ENCODE data around the gene MTMR1. TPM values are rescaled to one million over a fixed set of nuclear protein-coding genes. Genes with fewer than 3 reads are reported as not detected.
A peak's percentile ranks its signal among the peaks of the same experiment; 100 is the strongest.

Gene MTMR1
- total RNA-seq, 1 donor from 2014 or later, result 28.4 TPM

DNA sequence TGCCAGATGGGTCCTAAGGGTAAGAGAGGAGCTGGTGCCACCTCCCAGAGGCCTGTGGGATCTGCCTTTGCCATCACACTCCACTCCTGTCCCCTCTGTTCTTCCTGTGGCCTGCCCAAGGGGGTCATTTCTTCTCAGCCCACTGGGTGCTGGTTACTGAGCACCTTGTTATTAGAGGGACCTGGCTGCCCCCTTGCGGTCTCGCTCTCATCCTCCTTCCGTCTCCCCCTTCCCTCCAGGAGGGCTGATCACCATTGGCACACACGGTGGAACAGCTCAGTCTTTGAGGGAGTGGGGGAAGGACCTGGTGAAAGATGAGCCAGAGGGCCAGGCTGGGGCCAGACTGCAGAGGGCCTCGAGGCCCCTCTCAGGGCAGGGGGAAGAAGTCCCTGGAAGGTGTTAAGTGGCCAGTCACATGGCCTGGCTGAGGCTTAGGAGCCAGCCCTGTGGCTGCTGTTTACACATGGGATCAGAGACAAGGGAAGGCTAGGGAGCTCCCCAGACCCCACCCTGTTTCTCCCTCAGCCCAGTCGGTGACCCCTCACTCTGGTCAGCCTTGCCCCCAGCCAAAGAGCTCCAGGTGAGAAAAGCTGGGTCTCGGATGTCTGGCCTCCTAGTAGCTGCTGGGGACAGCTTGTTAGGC lies 68.1 kb downstream of the MTMR1 start:
- H3K27me3 Mint-ChIP-seq, result no peaks in the 10 kb centered on the region
- H3K36me3 Mint-ChIP-seq (ENCODE audit: insufficient read depth), result peaks cover 8% of the 10 kb centered on the region
- no peak overlapping the region for H3K27ac Mint-ChIP-seq
- peaks cover 4% of the 10 kb centered on the region for H3K9me3 Mint-ChIP-seq (ENCODE audit: low read depth)
- H3K4me3 Mint-ChIP-seq (ENCODE audit: low read depth), result no peak overlapping the region
- TF ChIP-seq, protein P1, sequence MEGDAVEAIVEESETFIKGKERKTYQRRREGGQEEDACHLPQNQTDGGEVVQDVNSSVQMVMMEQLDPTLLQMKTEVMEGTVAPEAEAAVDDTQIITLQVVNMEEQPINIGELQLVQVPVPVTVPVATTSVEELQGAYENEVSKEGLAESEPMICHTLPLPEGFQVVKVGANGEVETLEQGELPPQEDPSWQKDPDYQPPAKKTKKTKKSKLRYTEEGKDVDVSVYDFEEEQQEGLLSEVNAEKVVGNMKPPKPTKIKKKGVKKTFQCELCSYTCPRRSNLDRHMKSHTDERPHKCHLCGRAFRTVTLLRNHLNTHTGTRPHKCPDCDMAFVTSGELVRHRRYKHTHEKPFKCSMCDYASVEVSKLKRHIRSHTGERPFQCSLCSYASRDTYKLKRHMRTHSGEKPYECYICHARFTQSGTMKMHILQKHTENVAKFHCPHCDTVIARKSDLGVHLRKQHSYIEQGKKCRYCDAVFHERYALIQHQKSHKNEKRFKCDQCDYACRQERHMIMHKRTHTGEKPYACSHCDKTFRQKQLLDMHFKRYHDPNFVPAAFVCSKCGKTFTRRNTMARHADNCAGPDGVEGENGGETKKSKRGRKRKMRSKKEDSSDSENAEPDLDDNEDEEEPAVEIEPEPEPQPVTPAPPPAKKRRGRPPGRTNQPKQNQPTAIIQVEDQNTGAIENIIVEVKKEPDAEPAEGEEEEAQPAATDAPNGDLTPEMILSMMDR (IDR thresholded peaks at IDR 0.05; ENCODE audit: unreplicated experiment), result no peak
- H3K4me1 Mint-ChIP-seq (ENCODE audit: low read depth), result no peaks in the 10 kb centered on the region
- DNase-seq (ENCODE audit: low spot score, unreplicated experiment), result no peak

DNA sequence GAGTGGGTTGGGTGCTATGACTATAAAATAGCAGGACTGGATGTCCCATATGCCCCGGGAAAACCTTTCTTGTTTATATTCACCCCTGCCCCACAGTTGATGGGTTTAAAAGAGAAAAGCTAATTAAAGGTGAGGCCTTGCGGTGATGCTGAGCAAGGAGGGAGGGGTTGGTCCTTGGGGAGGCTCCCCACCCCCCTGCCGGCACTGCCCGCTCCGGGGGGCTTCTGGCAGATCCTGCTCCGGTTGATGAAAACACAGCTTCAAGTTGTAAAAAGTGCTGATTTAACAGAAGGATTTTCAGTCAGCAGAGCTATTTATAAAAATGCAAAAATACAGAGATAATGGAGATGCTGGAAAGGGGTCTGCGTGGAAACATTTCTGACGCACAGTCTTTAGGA lies 68.6 kb downstream of the MTMR1 start:
- Mint-ChIP-seq H3K4me1 (ENCODE audit: low read depth) (no peaks in the 10 kb centered on the region), H3K27me3 (no peaks in the 10 kb centered on the region), H3K27ac (no peak overlapping the region), H3K9me3 (ENCODE audit: low read depth) (peaks cover 4% of the 10 kb centered on the region), H3K4me3 (ENCODE audit: low read depth) (no peak overlapping the region), H3K36me3 (ENCODE audit: insufficient read depth) (peaks cover 10% of the 10 kb centered on the region)
- TF ChIP-seq, protein P1 (IDR thresholded peaks at IDR 0.05; ENCODE audit: unreplicated experiment), result no peak
- DNase-seq (ENCODE audit: low spot score, unreplicated experiment), result no peak

DNA sequence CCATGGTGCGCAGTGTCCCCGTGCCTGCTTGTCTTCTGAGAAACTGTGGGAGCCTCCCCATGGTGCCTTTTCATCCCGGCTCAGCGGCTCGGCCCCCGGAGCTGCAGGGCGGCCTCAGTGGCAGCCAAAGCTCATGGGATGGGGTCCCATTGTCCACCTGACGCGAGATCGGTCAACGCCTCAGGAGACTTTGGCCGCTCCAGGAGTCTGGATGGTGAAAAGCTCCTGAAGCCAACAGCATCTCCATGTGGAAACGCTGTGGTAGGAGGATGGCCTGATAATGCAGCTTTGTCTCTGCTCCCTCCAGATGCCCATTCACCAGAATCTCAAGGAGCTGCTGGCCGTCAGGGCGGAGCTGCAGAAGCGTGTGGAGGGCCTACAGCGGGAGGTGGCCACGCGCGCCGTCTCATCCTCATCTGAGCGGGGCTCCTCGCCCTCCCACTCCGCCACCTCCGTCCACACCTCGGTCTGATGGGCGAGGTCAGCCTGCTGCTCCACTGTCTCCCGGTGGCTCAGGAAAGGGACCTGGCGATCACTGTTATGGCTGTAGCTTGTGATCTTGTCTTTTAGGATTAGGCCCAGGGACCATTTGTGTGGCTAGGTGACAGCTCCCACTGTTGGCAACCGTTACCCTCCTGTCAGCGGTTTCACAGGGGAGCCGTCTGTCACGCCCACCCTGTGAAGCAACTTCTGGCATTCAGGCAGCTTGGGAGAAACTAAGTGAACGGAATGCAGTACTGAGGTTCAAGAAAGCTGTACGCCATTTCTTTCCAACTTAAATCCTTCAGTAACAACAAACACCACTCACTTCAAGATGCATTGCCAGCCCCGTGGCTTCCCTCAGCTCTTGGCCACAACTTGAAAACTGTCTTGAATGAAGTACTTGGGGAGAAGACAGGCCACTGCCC lies 69.3 kb downstream of the MTMR1 start:
- Mint-ChIP-seq H3K9me3 (ENCODE audit: low read depth) (peaks cover 4% of the 10 kb centered on the region), H3K4me3 (ENCODE audit: low read depth) (no peak overlapping the region)
- TF ChIP-seq, protein P1 (IDR thresholded peaks at IDR 0.05; ENCODE audit: unreplicated experiment), result no peak

DNA sequence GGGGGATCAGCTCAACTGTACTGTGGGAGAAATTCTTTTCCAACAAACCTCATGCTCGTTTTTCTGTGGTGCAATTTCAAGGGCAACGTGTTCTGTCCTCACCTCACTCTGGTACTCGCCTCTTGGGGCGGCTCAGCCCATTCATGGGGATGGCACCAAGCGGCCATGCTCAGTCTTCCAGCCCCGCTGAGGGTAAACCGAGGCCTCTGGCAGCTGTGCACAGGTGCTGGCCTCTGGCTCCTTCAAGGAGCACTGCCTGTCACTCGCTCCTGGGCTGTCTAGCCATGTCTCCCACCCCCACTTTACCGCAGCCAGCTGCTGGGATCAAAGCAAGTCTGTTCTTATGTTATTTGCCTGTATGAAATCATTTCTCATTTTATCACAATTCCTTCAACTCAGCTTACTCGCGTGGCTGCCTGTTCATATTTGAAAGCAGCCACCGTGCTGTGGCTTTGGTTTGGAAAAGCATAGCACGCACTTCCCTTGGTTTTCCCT lies 70.2 kb downstream of the MTMR1 start:
- Mint-ChIP-seq H3K4me3 (ENCODE audit: low read depth) (no peak overlapping the region), H3K27ac (no peak overlapping the region)

More for the DNA sequence above, 69.3 kb downstream of the MTMR1 start:
- Mint-ChIP-seq H3K36me3 (ENCODE audit: insufficient read depth) (peaks cover 10% of the 10 kb centered on the region), H3K27ac (no peak overlapping the region), H3K4me1 (ENCODE audit: low read depth) (no peaks in the 10 kb centered on the region), H3K27me3 (no peaks in the 10 kb centered on the region)
- DNase-seq (ENCODE audit: low spot score, unreplicated experiment), result no peak

DNA sequence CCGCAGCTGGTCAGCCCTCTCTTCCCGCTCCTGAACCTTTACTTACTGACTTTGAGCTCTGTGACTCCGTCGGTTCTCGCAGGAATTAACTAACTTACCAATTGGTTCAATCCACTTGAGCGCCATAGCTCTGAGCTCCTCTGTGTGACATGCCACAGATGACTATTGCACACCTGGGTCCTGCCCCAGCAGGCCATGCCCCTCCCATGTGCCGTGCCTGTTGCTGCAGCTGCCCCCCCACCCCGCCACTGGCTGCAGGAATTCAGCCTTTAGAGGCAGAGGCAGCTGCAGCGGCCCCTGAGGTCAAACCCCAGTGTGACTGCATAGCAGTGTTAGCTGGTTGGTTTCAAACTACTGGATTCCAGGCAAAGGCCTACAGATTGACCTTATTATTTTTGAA lies 70.6 kb downstream of the MTMR1 start:
- H3K27ac Mint-ChIP-seq, result peak overlapping the region; percentile 13
- peaks cover 7% of the 10 kb centered on the region for H3K36me3 Mint-ChIP-seq (ENCODE audit: insufficient read depth)
- DNase-seq (ENCODE audit: low spot score, unreplicated experiment), result no peak
- no peaks in the 10 kb centered on the region for H3K4me1 Mint-ChIP-seq (ENCODE audit: low read depth)
- TF ChIP-seq, protein P1 (IDR thresholded peaks at IDR 0.05; ENCODE audit: unreplicated experiment), result no peak
- peaks cover 3% of the 10 kb centered on the region for H3K9me3 Mint-ChIP-seq (ENCODE audit: low read depth)
- H3K4me3 Mint-ChIP-seq (ENCODE audit: low read depth), result no peak overlapping the region
- no peaks in the 10 kb centered on the region for H3K27me3 Mint-ChIP-seq

More for the DNA sequence above, 70.2 kb downstream of the MTMR1 start:
- no peak for DNase-seq (ENCODE audit: low spot score, unreplicated experiment)
- Mint-ChIP-seq H3K36me3 (ENCODE audit: insufficient read depth) (peaks cover 8% of the 10 kb centered on the region), H3K27me3 (no peaks in the 10 kb centered on the region), H3K4me1 (ENCODE audit: low read depth) (no peaks in the 10 kb centered on the region), H3K9me3 (ENCODE audit: low read depth) (peaks cover 4% of the 10 kb centered on the region)
- TF ChIP-seq, protein P1 (IDR thresholded peaks at IDR 0.05; ENCODE audit: unreplicated experiment), result no peak
